Stimulated activated CD4-positive, alpha-beta T cell treated with anti-CD3 and anti-CD28 coated beads, TNF-alpha, amount 100 ng/mL, for 4 hours (primary cell): ENCODE results near the gene MTG1.
A peak's percentile ranks its signal among the peaks of the same experiment; 100 is the strongest.

Experiments
- DNase-seq, 3 experiments: peaks; one replicate each; pipeline ENCODE4 v3.0.0-alpha.2; 2020; ENCODE audit warnings: low read depth in 3 of 3

Gene MTG1

GRCh38 chr10:133394064-133394663, at the start of gene MTG1:
Gene MTG1, plus strand, starts transcription at chr10:133394157. Its CDS starts 64 bp downstream, at chr10:133394221.
- peak; percentile 85 to 94 (median 89) for DNase-seq

- DNase-seq: no peak
Observed at GRCh38 chr10:133344236-133344635, 49.7 kb upstream of the MTG1 start.

- DNase-seq: no peak
Observed at GRCh38 chr10:133346413-133346812, 47.5 kb upstream of the MTG1 start.

GRCh38 chr10:133347710-133348517, 46.0 kb upstream of the MTG1 start:
- no peak for DNase-seq

GRCh38 chr10:133349160-133349568, 44.8 kb upstream of the MTG1 start:
- no peak for DNase-seq

- no peak for DNase-seq
Observed at GRCh38 chr10:133349577-133350011, 44.4 kb upstream of the MTG1 start.

- no peak for DNase-seq
Observed at GRCh38 chr10:133350283-133350949, 43.5 kb upstream of the MTG1 start.

- DNase-seq: no peak
Observed at GRCh38 chr10:133350950-133351329, 43.0 kb upstream of the MTG1 start.

GRCh38 chr10:133351408-133352318, 42.3 kb upstream of the MTG1 start:
- DNase-seq: no peak

- DNase-seq: no peak
Observed at GRCh38 chr10:133353202-133353959, 40.6 kb upstream of the MTG1 start.

GRCh38 chr10:133353988-133354605, 39.9 kb upstream of the MTG1 start:
- no peak for DNase-seq

- DNase-seq: no peak
Observed at GRCh38 chr10:133354672-133355240, 39.2 kb upstream of the MTG1 start.

GRCh38 chr10:133355266-133355665, 38.7 kb upstream of the MTG1 start:
- DNase-seq: no peak

- no peak for DNase-seq
Observed at GRCh38 chr10:133355991-133356390, 38.0 kb upstream of the MTG1 start.

GRCh38 chr10:133356549-133357284, 37.2 kb upstream of the MTG1 start:
- DNase-seq: no peak

GRCh38 chr10:133357285-133358161, 36.4 kb upstream of the MTG1 start, which contains the start of gene FUOM:
Gene FUOM, minus strand, starts transcription at chr10:133358019. Its CDS starts 12 bp downstream, at chr10:133358007.
- peak; percentile 52 to 65 (median 63) for DNase-seq

GRCh38 chr10:133358162-133358924, 35.6 kb upstream of the MTG1 start:
- no peak for DNase-seq

- no peak for DNase-seq
Observed at GRCh38 chr10:133358925-133359310, 35.0 kb upstream of the MTG1 start.
